Fibroblast of skin of scalp (primary cell): ENCODE data around the gene NPRL2.
A peak's percentile ranks its signal among the peaks of the same experiment; 100 is the strongest.

Experiments used
- DNase-seq: peaks from one replicate; pipeline ENCODE4 v3.0.0-alpha.2; 2013

NPRL2 gene

GRCh38 chr3:50373146-50374051 lies 22.8 kb upstream of the NPRL2 start:
- no peak for DNase-seq

GRCh38 chr3:50372349-50372748 lies 21.8 kb upstream of the NPRL2 start:
- no peak for DNase-seq

GRCh38 chr3:50371133-50371685 lies 20.6 kb upstream of the NPRL2 start:
- DNase-seq, result peak; percentile 12

- peak; percentile 49 for DNase-seq
Measured at GRCh38 chr3:50370594-50370993, 20.0 kb upstream of the NPRL2 start.

GRCh38 chr3:50369012-50369670 lies 18.6 kb upstream of the NPRL2 start:
- DNase-seq, result no peak

GRCh38 chr3:50365842-50366220 lies 15.3 kb upstream of the NPRL2 start:
- DNase-seq, result no peak

GRCh38 chr3:50365080-50365841 lies 14.7 kb upstream of the NPRL2 start:
- DNase-seq, result peak; percentile 52

- peak; percentile 20 for DNase-seq
Measured at GRCh38 chr3:50364573-50365079, 14.1 kb upstream of the NPRL2 start.

- DNase-seq, result no peak
Measured at GRCh38 chr3:50359760-50360110, 9.2 kb upstream of the NPRL2 start.

- peak; percentile 99 for DNase-seq
Measured at GRCh38 chr3:50358911-50359759, 8.6 kb upstream of the NPRL2 start, which contains the start of gene TMEM115. TSS of gene TMEM115 (minus strand) at chr3:50359521. CDS start at chr3:50359063, 458 bp downstream.

- no peak for DNase-seq
Measured at GRCh38 chr3:50358355-50358910, 7.9 kb upstream of the NPRL2 start.

GRCh38 chr3:50357481-50357880 lies 6.9 kb upstream of the NPRL2 start:
- DNase-seq, result no peak

- no peak for DNase-seq
Measured at GRCh38 chr3:50356553-50356952, 6.0 kb upstream of the NPRL2 start.

GRCh38 chr3:50355829-50356552 lies 5.4 kb upstream of the NPRL2 start:
- no peak for DNase-seq

- DNase-seq, result no peak
Measured at GRCh38 chr3:50354850-50355249, 4.3 kb upstream of the NPRL2 start.

- DNase-seq, result no peak
Measured at GRCh38 chr3:50354186-50354764, 3.7 kb upstream of the NPRL2 start.

- DNase-seq, result no peak
Measured at GRCh38 chr3:50353245-50354004, 2.9 kb upstream of the NPRL2 start.

GRCh38 chr3:50352781-50353180 lies 2.2 kb upstream of the NPRL2 start:
- DNase-seq, result peak; percentile 18

- no peak for DNase-seq
Measured at GRCh38 chr3:50351323-50351697, 735 bp upstream of the NPRL2 start.

GRCh38 chr3:50350213-50350526 lies 405 bp downstream of the NPRL2 start:
- no peak for DNase-seq
